ENCODE measurements around the gene FAM174A.
"Not testable (repeated sequence)": the region's sequence is repeated elsewhere in the genome, so short reads cannot be mapped to it uniquely, and the experiment has no call there.

FAM174A gene

DNA sequence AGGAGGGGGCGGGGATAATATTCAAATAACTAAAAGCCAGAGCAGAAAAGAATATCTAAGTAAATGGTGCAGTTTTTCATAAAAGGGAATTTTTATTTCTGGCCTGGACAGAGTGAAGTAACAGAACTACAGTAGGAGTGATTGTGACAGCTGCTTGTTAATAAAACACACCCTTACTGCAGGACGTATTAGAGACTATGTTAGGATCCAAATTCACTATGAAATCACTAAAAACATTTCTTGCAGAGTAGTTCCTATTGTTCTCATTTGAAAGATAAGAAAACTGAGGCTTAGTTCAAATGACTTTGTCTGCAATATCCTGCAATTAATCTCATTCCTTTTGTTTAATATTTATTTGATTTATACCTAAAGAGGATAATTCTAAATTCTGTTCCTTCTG is 39.5 kb downstream of the FAM174A start:
- DNase-seq (ENCODE audit: extremely low read depth in 1 of 2, low read depth in 1 of 2) = no peak

- DNase-seq (ENCODE audit: extremely low read depth in 1 of 2, low read depth in 1 of 2) = no peak
Observed at GRCh38 chr5:100575815-100576214, 40.6 kb downstream of the FAM174A start.

GRCh38 chr5:100576217-100576751 is 41.1 kb downstream of the FAM174A start:
- DNase-seq (ENCODE audit: extremely low read depth in 1 of 2, low read depth in 1 of 2) = no peak

DNA sequence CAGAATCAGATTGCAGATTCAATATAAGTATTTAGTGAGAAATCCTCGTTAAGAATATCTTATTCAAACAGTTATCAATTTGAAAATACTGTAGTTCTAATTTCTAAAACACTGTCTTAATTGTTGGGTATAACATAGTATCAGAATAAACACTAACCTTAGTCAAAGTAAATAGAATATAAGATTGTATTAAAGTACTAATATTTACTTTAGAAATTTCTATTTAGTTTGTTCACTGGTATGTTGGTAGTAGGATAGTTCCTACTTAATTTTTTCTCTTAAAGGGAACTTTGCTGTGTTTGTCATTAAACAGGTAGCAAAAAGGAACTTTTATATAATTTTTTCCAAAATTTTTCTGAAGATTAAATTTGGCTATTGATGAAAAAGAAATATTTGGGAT is 42.3 kb downstream of the FAM174A start:
- DNase-seq (ENCODE audit: extremely low read depth in 1 of 2, low read depth in 1 of 2) = no peak

DNA sequence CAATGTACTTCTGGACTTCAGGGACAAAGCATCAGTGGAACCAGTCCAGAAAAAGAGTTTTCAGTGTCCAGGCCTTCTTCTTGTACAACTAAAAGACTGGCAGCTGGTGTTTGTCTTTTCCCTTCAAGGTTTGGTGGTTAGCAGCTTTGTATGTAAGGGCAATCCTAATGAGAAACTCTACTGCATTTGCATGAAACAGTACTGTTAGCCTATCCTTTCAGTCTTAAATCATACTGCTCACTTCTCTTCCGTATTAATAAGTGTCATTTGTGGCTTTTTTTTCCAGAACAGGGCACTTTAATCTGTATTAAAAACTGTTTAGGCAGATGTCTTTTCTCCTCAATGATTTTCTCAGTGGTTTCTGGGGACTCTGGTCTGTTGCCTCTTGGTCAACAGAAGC is 48.9 kb downstream of the FAM174A start:
- no peak for DNase-seq (ENCODE audit: extremely low read depth in 1 of 2, low read depth in 1 of 2)

DNA sequence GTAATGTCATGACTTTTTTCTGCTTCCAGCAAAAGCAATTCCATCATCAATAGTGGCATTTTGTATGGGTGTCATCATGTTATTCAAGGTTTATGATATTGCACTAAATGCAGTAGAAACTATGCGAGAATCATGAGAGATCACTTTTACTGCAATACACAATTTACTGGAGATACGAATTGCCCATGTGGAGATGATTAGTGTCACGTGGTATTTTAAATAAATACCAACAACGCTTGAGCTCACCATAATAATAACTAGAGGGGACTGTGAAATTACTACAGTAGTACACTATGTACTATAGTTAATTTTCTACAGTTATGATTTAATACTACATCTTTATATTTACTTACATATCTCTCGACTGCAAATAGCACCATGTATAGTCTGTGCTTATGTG is 49.7 kb downstream of the FAM174A start:
- no peak for DNase-seq (ENCODE audit: extremely low read depth in 1 of 2, low read depth in 1 of 2)

DNA sequence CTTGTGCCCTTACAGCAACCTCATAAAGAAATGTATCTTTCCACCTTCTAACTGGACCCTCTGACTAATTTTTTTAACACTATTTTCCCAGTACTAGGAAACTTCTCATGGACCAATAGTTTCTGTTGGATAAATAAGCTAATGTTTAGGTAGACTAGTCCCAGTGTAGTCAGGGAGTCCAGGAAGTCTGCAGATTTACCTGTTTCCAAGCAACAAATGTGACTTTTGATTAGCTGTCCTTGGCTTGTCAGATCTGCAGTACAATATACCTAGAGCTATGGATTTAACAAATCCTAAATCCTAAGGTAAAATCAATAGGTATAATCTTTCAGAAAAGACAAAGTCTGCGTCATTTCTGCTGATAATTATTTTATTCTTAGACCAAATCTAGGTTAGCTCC is 55.7 kb downstream of the FAM174A start:
- DNase-seq (ENCODE audit: extremely low read depth in 1 of 2, low read depth in 1 of 2) = no peak

GRCh38 chr5:100595152-100595811 is 60.1 kb downstream of the FAM174A start:
- DNase-seq (ENCODE audit: extremely low read depth in 1 of 2, low read depth in 1 of 2) = no peak

DNA sequence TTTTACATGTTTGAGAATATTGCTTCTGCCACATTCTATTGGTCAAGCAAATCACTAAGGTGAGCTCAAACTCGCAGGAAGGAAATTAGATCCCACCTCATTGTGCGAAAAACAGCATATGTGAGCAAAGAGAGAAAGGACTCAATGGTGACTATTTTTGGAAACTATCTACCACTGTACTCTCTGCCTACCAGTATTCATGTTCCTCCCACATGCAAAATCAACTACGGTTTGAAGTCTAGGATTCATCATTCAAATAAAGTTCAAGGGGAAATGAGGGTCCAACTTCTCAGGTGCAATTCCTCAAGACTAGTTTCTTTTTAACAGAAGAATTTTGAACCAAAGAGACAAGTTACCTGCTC is 60.6 kb downstream of the FAM174A start:
- DNase-seq (ENCODE audit: extremely low read depth in 1 of 2, low read depth in 1 of 2) = no peak

- DNase-seq (ENCODE audit: extremely low read depth in 1 of 2, low read depth in 1 of 2) = no peak
Observed at GRCh38 chr5:100598446-100598845, 63.3 kb downstream of the FAM174A start.

- no peak for DNase-seq (ENCODE audit: extremely low read depth in 1 of 2, low read depth in 1 of 2)
Observed at GRCh38 chr5:100600298-100600994, 65.3 kb downstream of the FAM174A start.

- no peak for DNase-seq (ENCODE audit: extremely low read depth in 1 of 2, low read depth in 1 of 2)
Observed at GRCh38 chr5:100603141-100603540, 68.0 kb downstream of the FAM174A start.

- DNase-seq (ENCODE audit: extremely low read depth in 1 of 2, low read depth in 1 of 2) = not testable (repeated sequence)
Observed at GRCh38 chr5:100604021-100604420, 68.8 kb downstream of the FAM174A start.

DNA sequence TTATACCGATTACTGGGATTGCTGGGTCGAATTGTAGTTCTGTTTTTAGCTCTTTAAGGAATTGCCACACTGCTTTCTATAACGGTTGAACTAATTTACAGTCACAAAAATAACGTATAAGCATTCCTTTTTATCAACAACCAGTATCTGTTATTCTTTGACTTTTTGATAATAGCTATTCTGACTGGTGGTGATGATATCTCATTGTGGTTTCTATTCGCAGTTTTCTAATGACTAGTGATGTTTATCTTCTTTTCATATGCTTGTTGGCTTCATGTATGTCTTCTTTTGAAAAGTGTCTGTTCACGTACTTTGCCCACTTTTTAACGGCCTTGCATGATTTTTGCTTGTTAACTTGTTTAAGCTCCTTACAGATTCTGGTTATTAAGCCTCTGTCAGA is 74.4 kb downstream of the FAM174A start:
- DNase-seq (ENCODE audit: extremely low read depth in 1 of 2, low read depth in 1 of 2) = no peak

- no peak for DNase-seq (ENCODE audit: extremely low read depth in 1 of 2, low read depth in 1 of 2)
Observed at GRCh38 chr5:100614308-100614707, 79.1 kb downstream of the FAM174A start.

DNA sequence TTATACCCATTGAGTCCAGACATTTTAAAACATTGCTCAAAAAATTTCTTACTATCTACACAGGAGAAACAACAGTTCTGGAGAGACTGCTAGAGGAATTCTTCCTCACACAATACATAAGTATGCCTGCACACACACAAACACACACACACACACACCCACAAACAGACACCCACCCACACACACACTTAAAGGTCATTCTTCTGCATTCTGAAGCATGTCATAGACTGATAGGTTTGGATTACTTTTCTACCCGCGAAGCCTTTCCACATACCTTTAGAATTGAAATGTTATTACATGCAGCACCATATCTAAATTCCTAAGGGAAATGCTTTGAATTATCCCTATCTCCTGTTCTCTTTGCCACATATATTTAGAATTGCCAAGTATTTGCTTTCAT is 80.2 kb downstream of the FAM174A start:
- DNase-seq (ENCODE audit: extremely low read depth in 1 of 2, low read depth in 1 of 2) = no peak

DNA sequence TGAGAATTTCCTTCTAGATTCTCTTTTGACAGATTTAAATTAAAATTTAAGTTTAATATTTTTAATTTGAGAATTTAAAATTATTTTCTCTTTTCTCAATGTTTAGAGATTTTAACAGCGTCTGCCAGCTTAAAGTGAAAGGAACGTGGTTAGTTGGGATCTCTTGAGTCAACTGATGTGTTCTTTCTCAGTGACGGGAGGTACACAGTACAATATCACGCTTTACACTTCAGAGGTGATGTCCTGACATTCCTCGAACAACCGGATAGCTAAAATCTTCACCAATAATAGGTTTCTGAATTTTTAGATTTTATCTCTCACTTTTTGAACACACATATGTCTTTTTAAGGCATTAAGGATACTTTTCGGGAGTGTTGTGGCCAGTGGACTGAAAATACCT is 81.1 kb downstream of the FAM174A start:
- no peak for DNase-seq (ENCODE audit: extremely low read depth in 1 of 2, low read depth in 1 of 2)

- no peak for DNase-seq (ENCODE audit: extremely low read depth in 1 of 2, low read depth in 1 of 2)
Observed at GRCh38 chr5:100616981-100617380, 81.8 kb downstream of the FAM174A start.

DNA sequence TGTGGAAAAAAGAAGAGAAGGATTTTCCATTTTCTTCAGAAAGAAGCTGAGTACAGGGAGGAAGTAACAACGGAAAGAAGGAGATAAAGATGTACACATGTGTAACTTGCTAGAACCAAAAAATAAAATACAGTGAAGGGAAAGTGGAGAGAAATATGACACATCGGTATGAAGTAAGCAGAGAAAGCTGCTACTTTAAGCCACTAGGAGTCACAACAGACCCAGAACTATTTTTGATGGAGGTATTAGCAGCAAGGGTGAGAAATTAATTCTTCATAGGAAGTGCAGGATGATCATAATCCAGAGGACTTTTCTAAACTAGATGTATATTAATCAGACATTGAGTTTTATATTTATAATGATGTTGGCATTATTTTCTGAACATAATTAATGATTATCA is 88.5 kb downstream of the FAM174A start:
- no peak for DNase-seq (ENCODE audit: extremely low read depth in 1 of 2, low read depth in 1 of 2)

DNA sequence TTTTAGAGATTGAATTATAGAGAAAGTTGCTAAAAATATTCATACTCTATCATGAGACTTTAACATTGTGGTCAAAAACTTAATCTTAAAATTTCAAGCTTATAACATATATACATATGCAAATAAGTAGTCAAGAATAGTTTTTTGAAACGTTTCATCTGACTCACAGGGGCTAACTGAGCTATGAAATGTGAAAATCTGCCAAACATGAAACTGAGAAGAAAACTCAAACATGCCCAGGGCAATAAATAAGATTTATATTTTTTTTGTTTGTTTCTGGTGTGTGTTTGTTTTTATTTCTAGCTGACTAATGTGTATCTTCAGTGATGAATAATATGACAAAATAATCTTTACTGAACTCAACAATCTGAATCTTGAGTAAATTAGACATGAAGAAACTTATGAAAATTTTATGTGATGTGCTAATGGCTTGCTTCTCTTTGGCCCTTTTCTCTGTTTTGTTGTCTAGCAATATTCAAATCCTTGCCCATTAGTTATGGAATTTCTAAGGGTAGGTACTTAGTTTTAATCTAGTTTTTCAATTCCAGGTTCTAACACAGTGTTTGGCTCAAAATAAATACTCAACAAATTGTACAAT is 99.9 kb downstream of the FAM174A start:
- no peak for DNase-seq (ENCODE audit: extremely low read depth in 1 of 2, low read depth in 1 of 2)
